Stimulated activated naive CD4-positive, alpha-beta T cell (primary cell): ENCODE measurements around the gene ZNF384.

Experiments used
- DNase-seq, 6 experiments: peaks; one replicate each; lab custom pipeline; 2025; lab: John Stamatoyannopoulos, UW

The ZNF384 gene

DNA sequence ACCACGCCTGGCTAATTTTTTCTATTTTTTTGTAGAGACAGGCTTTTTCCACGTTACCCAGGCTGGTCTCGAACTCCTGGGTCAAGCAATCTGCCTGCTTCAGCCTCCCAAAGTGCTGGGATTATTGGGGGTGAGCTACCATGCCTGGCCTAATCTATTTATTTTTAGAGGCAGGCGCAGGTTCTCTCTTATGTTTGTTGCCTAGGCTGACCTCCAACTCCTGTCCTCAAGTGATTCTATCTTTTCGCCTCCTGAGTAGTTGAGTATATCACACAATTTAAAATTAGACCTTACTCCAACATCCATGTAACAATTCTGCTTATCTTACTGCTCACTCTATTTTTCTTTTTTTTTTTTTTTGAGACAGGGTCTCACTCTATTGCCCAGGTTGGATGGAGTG, 35.2 kb downstream of the ZNF384 start:
- no peak for DNase-seq

DNA sequence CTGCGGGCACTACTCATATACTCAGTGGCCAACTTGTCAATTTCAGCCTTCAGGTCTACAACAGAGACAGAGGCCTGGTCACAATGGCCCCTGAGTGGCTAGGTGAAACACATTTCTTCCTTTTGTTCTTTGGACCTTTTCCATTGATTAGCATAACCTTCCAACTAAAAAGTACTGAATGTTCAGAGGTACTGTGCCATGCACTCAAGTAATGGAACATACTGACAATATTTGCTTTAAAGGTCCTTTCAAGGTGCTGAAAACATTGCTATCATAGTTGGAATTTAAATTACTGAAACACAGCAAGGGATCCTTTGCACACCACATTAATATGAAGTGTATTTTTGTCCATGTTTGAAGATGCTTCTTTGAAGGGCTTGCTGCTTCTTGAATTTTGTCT, 35.8 kb downstream of the ZNF384 start:
- DNase-seq: no peak

DNA sequence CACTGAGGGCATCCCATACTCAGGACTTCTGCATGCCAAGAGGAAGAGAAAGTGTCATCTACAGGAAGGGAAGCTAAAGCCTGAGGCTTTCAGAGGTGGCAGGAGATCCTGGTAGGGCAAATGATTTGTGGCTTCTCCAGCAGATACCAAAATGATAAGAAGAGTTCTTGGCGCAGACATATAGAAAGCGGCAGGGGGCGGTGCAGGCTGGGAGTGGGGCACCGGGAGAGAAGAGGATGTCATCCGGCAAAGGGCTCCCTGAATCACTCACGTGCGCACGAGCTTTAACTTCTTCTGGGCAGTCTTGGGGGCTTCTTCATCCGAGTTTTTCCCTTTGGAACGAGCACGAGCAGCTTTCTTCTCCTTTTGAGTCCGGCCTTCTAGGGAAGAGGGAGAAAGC, 36.8 kb downstream of the ZNF384 start:
- no peak for DNase-seq

DNA sequence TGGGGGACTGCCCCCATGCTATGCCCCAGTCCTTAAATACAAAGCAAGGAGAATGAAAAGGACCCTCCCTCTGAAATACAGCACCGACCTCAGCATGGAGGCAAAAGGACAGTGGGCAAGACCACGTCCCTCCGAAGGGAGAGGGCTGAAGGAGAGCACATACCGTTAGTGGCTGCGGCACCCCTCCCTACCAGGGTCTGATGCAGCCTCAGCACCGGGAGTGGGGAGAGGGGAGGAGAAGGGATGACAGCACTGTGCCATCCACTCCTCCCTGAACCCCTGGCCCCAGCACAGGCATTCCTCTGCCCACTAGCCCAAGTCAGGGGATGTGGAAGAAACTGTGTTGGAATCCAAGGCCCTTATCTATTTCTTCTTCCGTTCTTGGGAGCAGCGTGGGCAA, 38.3 kb downstream of the ZNF384 start:
- no peak for DNase-seq

DNA sequence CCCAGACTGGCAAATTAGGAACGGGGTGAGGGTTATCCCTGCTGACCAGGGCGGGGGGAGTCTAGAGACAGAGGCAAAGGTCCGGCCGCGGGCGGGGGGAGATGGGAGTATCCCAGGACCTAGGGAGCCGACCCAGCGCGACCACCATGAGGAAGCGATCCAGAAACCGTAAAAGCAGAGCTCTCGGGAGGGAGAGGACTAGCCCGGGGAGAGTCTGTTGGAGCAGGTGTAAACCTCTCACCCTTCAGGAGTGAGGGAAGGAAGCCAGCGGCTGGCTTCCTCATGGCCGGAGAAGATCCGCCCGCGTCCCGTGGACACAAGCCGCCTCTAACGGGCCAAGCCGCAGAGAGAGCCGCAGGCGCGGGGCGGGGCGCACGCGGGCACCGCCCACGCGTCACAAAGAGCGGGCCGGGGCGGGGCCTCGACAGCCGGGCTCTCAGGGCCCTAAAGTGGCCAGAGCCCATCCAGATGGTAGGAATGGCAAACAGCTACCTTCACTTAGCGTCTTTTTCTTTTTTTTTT, 42.0 kb downstream of the ZNF384 start, which contains the start of gene ACRBP:
Gene ACRBP (minus strand): TSS at position 350 of the 522 bp plus-strand sequence. CDS start 66 bp downstream, at position 284.
- peak in 3 of 6 experiments; percentile 13 to 26 (median 13) for DNase-seq

DNA sequence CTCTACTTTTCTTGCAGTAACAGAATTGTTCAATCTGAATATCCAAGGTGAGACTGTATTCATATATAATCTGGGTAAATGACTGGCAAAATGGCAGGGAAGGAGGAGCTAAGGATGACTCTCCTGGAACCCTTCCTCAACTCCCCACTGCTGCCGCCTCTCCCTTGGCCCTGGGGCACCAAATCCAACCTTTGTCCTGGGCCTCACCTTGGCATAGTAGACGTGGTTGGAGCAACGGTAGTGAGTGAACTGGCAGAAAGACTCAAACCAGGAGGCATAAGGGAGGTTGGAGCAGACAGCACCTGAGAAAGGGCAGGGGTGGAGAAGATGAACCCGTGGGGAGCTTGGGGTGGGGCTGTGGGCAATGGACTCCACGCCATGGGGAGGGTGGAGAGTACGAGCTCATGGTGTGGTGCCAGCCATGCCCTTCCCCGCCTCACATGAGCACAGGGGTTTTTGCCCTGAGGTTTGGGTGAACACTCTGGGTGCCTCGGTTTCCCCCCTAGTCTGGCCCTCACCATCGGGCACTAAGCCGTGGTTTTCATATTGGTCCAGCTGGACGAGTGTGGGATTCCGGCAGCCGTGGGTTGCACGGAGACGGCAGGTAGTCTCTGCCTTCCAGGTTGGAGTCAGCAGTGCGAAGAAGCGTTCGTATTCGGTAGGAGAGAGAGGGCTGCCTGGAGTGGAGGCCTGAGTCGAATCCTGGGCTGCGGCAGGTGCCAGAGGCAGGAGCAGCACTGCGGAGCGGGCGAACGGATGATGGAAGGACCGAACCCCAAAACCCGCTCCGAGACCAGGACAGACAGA, 42.7 kb downstream of the ZNF384 start:
- DNase-seq: no peak

DNA sequence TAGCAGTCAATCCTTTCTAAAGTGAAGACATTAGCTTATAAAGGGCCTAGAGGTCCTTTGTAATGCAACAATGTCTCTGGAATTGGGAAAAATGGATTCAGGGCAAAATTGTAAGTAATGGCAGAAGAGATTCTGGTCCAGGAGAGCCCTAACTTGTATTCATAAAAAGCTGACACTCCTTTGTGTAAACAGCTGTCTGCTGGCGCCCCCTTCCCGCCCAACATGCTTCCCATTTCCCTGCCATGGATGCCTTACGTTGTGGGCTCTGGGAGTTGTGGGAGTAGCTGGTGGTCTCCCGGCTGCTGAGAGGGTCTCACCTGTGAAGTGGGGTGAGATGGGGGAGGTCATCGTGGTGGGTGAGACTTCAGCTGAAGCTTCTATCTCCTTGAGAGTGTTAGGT, 44.3 kb downstream of the ZNF384 start:
- DNase-seq: no peak

DNA sequence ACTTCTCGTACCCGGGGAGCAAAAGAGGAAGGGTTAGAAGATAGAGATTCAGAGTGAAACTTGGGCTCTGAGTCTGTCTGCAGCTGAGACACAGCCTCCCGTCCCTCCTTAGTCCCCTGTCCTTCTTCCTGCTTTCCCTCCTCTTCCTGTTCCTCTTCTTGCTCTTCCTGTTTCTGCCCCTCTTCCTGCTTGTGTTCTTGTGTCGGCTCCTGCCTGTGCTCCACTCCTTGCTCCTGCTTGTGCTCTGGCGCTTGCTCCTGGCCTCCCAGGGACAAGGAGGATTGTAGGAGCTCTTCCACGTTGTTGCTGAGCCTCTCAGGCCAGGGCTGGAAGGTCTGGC, 44.9 kb downstream of the ZNF384 start:
- DNase-seq: no peak

DNA sequence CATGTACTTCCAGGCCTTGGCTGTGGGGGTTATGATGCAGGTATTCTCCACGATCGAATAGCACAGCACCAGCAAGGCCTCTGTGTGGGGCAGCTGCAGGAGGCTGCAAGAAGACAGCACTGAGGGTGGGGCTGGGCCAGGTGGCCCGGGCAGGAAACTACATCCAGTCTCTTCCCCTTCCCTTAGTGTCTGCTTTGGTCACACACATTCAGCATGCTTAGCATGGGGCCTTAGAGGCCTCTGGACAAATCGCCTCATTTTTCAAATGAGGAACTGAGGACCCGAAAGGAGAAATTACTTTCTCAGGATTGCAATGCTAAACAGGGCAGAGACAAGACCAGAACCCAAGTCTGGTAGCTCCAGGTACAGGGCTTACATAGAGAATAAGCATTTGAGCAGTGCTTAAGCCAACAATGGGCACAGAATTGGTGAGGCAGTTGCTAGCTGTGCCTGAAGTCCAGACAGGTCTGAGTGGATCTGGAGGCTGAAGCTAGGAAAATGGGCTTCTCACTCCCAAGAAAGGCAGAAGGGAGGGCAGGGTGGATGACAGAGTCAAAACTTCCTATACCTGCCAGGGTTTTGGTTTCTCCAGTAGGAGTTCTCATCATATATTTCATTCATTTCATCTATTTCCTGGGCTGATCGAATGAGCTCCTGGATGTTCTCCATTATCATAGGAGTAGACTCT, 45.5 kb downstream of the ZNF384 start:
- DNase-seq: no peak

DNA sequence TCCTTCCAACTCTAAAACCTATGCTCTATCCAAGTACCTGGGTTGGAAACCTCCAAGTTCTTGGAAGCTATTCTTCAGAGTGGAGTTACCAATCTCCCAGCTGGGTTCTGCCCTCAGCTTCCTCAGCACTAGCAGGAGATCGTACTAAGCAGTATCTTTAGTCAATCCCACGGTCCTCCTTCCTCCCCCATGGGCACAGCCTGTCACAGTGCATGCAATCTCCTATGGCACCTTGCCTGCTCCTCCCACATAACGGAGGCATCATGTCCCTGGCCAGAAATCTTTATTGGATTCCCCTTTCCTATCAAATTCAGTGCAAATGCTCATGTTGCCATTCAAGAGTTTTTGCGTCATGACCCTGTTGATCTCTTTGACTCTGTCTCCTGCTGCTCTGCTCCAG, 48.0 kb downstream of the ZNF384 start:
- DNase-seq: no peak

DNA sequence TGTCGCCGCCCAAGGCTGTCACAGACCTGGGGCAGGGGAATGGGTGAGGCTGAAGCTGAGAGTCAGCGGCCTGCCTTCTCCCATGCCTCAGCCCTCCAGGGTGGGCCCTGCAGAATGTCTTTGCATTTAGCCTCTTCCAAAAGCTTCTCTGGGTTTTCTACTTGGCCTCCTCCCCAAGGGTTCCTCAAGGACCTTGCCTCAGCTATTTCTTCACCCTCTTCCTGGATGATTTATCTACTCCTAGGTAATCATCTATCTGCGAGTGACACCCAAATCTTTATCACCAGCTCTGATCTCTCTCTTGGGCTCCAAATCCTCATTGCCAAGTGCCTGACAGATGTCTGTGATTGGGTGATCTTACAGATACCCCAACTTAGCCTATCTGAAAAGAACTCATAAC, 48.7 kb downstream of the ZNF384 start:
- DNase-seq: no peak

DNA sequence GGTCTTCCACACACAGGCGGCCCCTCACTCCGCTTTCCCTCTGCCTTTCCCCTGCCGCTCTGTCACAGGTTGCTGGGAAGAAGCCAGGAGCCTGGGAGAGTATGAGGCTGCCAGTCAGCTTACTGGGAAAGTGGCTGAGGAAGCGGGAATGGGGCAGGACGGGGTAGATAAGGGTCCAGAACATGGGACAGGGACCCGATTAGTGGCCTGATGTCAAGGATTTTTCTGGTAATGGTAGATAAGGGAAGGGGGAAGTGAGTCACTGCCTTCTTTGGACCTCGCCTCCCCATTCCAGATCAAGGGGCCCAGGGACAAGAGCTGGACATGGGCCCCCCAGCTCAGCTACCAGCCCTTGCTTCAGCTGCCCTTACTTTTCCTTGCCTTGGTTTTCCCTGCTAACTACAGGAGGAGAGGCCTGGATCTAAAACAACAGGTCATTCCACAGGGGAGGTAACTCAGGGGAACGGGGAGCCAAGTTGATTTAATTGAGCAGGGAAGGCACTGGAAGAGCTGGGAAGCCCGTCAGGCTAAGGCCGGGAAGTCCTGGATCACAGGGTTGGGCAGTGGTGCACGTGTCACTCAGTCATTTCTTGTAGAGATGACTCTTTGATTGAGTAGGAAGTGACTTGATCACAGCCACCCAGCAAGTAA, 49.9 kb downstream of the ZNF384 start:
- no peak for DNase-seq

DNA sequence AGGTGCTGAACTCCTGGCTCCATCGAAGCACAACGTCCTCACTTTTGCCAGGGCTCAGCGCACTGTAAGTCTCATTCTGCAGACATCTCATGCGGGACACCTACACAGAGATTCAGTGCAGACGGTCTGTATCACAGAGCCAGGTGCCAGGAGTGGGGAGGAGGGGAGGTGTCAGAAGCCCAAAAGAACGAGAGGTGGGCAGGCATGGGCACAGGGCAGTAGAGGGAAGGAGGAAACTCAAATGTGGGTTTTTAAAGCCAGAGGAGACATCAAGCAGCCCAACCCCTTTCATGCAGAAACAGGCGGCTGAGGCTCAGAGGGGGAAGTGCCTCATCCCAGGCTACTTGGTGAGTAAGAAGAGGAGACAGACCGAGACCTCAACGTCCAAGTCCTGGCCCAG, 50.9 kb downstream of the ZNF384 start:
- no peak for DNase-seq

DNA sequence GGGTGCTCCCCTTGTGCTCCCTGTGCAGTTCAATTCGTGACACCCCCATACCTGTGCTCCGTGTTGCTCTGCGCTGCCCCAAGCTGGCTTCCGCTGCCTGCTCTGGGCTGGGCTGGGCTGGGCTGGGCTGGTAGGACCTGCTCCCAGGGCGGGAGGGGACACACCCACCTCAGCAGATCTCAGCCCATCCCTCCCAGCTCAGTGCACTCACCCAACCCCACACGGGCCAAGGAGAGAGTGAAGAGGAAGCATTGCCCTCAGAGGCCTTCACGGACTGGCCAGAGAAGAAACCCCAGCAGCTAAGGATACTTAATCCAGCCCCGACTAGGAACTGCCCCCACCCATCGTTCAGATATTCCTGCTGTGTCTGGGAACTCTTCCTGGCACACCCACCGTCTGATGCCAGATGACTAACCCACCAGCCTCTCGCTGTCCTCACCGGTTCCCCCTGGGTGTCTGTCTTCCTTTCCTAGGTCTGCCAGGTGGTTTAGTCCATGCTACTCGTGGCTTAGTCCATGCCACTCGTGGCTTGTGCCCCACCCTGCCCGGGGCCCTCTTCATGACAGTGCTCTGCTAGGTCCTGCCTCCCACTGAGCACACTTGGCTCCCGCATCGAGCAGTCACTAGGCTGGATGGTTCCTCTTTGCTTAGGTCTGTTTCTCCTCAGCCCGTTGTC, 53.2 kb downstream of the ZNF384 start, which contains the start of gene LPAR5:
Gene LPAR5 (minus strand): TSS at position 104 of the 676 bp plus-strand sequence. CDS start 14,711 bp downstream, outside the sequence.
- DNase-seq: no peak

DNA sequence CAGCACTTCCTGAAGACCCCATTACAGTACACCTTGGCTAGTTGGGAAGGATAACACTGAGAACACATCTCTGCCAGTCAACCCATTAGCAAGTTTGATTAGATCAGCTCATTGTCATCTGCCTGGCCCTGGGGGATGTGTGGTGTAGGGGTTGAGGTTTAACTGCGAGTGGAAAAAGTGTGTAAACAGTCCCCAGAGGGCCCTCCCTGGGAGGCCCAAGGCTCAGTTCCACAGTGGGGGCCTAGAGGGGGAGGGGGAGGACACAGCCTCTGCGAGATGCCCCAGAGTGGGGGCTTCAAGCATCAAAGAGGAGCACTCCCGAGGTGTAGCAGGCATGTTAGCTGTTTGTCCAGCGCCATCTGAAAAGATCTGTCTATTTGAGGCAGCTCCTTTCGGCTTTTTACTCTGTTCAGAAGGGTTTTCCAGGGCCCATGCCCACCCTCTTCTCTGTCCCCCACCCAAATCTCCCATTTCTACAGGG, 53.8 kb downstream of the ZNF384 start:
- DNase-seq: peak in 1 of 6 experiments; percentile 33

DNA sequence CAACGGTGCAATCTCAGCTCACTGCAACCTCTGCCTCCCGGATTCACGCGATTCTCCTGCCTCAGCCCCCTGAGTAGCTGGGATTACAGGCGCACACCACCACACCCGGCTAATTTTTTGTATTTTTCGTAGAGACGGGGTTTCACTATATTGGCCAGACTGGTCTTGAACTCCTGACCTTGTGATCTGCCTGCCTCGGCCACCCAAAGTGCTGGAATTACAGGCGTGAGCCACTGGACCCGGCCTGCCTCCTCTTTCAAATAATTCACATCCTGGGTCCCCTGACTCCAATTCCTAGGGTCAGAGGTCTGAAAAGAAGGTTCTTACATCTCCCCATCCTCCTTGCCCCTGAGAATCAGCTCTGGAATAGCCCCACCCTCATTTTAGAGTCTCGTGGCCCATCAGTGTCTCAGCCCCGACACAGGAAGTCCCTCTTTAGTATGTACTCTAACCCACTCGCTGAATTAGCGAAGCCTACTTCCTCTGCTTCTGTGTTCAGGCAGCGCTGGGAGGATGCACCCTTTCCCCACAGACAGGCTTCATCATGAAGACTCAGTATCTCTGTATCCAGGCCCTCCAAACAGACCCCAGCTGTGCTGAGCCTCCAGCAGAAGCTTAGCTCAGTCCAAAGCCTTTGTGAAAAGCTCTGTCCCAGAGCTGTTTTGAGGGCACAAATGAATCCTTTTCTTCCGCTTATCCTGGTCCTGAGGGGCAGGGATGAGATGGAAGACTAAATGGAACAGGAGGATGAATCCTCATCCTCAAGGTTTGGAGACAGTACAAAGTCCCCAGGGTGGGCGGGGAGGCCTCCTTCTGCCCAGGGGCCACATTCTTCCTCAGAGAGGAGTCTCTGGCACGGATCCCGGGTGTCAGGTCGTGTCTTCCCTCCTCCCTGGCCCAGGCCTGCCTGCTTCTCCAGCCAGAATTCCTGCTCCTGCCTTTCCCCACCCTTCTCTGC, 56.9 kb downstream of the ZNF384 start:
- peak; percentile 34 to 69 (median 46) for DNase-seq

DNA sequence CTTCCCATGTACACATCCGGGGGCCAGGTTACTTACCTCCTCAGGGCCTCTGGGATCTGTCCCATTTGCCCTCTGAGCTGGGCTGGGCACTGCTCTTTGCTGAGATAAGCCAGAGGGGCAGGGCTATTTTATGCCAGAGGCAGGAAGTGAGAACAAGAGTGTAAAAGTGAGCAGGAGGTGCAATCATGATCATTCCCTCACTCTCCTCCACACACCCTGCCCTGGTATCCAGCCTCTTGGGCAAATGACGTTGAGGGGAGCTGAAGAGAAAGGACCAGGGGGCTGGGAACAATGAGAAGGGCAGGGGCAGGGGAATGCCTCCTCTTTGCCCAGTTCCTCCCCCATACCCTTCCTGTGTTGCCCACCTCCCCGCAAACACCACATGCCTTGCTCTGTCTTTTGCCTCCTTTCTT, 57.6 kb downstream of the ZNF384 start:
- DNase-seq: peak in 3 of 6 experiments; percentile 11 to 41 (median 11)

DNA sequence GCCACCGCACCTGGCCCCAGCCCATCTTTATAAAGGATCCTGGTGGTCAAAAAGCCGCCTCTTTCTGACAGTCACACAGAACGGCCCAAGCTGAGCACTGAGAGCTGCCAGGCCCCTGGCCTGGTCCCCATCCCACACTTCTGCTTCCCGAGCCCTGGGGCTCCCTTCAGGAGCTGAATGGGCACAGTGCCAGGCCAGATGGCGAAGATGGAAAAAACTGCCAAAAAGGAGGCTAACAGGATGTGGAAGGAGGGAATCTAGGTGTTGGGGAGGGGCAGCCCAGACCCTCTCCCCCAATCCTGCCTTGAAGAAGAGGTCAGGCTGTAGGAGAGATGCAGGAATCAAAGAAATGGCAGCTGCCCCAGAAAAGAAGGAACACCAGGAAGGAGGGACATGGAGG, 58.4 kb downstream of the ZNF384 start:
- DNase-seq: no peak

DNA sequence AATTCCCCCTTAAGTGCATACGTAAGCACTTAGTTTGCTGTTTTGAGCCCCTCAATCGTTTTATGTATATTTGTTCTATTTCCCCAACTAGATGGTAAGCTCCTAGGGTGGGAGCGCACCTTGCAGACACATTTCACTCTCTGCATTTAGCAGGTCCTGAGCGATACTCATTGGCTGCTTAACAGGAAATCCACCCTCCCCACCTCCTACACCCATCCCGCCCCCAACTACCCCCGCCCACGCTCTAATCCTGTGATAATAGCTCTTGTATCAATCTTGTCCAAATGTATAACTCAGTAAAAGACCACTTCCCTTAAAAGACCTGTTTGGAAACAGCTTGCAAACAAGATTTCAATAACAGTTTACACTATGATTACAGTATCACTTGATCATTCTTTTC, 61.6 kb downstream of the ZNF384 start:
- DNase-seq: peak; percentile 19 to 68 (median 60)

DNA sequence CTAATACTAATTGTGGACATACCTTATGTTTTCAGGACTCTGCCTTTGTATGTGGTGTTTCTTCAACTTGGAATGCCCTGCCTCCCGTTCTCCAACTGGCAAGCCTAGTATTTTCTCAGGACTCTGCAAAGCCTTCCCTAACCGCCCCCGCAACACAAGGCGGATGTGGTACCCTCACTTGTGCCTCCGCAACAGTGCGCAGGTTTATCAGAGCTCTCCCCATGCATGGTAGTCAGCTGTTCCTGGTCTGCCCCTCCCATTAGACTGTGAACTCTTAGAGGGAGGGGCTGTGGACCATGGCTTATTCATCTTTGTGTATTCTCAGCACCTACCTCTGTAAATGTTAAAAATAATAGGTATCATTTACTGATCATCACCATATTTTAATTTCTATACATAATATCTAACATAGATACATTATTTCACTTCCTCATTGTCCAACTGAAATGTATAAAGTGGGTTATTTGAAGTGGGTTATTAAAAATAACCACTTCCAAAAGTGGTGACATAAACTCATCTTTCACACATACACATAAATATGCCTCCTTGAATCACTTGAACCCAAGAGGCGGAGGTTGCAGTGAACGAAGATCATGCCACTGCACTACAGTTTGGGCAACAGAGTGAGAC, 62.4 kb downstream of the ZNF384 start:
- peak in 1 of 6 experiments; percentile 10 for DNase-seq
